Mesenchymal stem cell (in vitro differentiated cells and primary cell): ENCODE data around the gene STK10.
A peak's percentile ranks its signal among the peaks of the same experiment; 100 is the strongest.
"Not testable (repeated sequence)": the region's sequence is repeated elsewhere in the genome, so short reads cannot be mapped to it uniquely, and the experiment has no call there.

Source experiments
- DNase-seq: peaks from one replicate; pipeline ENCODE4 v3.0.0-alpha.2; 2013
- H2AFZ ChIP-seq: one replicate; pipeline ENCODE4 v1.6.1; 2013; ENCODE audit warnings: low read depth, mild to moderate bottlenecking, control low read depth, inconsistent platforms, low read length, moderate library complexity
- H2AK5ac ChIP-seq: 2 replicates; pipeline ENCODE4 v1.6.1; 2013; ENCODE audit warnings: low read length, moderate library complexity, mild to moderate bottlenecking, inconsistent platforms; ENCODE audit not compliant: severe bottlenecking
- H2BK120ac ChIP-seq: one replicate; pipeline ENCODE4 v1.6.1; 2013; ENCODE audit warnings: low read depth, mild to moderate bottlenecking, inconsistent platforms, low read length, moderate library complexity
- H2BK12ac ChIP-seq, 2 experiments: one replicate each; pipeline ENCODE4 v1.6.1; 2013; ENCODE audit warnings: inconsistent platforms in 2 of 2, low read length in 2 of 2, mild to moderate bottlenecking in 2 of 2, moderate library complexity in 2 of 2, control low read depth in 1 of 2
- H2BK15ac ChIP-seq: one replicate; pipeline ENCODE4 v1.6.1; 2013; ENCODE audit warnings: mild to moderate bottlenecking, low read depth, inconsistent platforms; ENCODE audit not compliant: poor library complexity, severe bottlenecking
- H2BK5ac ChIP-seq: 2 replicates; pipeline ENCODE4 v1.6.1; 2013; ENCODE audit warnings: low read depth, mild to moderate bottlenecking, low read length, control low read depth, inconsistent platforms; ENCODE audit not compliant: poor library complexity, severe bottlenecking
- H3K14ac ChIP-seq, 2 experiments: one replicate each; pipeline ENCODE4 v1.6.1; 2013; ENCODE audit warnings: inconsistent platforms in 2 of 2, low read length in 2 of 2, control low read depth in 1 of 2, mild to moderate bottlenecking in 1 of 2, moderate library complexity in 1 of 2
- H3K18ac ChIP-seq, 2 experiments: one replicate each; pipeline ENCODE4 v1.6.1; 2013; ENCODE audit warnings: inconsistent platforms in 2 of 2, low read length in 2 of 2, control low read depth in 1 of 2, low read depth in 1 of 2, mild to moderate bottlenecking in 1 of 2
- H3K23ac ChIP-seq, 2 experiments: one replicate each; pipeline ENCODE4 v1.6.1; 2013; ENCODE audit warnings: inconsistent platforms in 2 of 2, low read length in 2 of 2, mild to moderate bottlenecking in 2 of 2, moderate library complexity in 2 of 2, control low read depth in 1 of 2
- H3K27ac ChIP-seq: 2 replicates; pipeline ENCODE4 v1.5.1; 2013; ENCODE audit warnings: mild to moderate bottlenecking, moderate library complexity, low read length, control low read depth, inconsistent platforms; ENCODE audit not compliant: poor library complexity, severe bottlenecking
- H3K27me3 ChIP-seq, 2 experiments: 2 replicates each; pipeline versions ENCODE4 v1.6.1 to v1.7.0; 2013; ENCODE audit warnings: low read length in 2 of 2, mild to moderate bottlenecking in 2 of 2, moderate library complexity in 2 of 2, control low read depth in 1 of 2, inconsistent platforms in 1 of 2; ENCODE audit not compliant: control insufficient read depth in 1 of 2, insufficient read depth in 1 of 2
- H3K36me3 ChIP-seq, 2 experiments: 2 replicates each; pipeline versions ENCODE4 v1.6.1 to v1.7.0; 2013; ENCODE audit warnings: low read length in 2 of 2, control low read depth in 1 of 2, inconsistent platforms in 1 of 2, low read depth in 1 of 2, mild to moderate bottlenecking in 1 of 2; ENCODE audit not compliant: insufficient read depth in 2 of 2, control insufficient read depth in 1 of 2
- H3K4ac ChIP-seq, 2 experiments: one replicate each; pipeline ENCODE4 v1.6.1; 2013; ENCODE audit warnings: inconsistent platforms in 2 of 2, low read length in 2 of 2, mild to moderate bottlenecking in 2 of 2, moderate library complexity in 2 of 2, control low read depth in 1 of 2, low read depth in 1 of 2
- H3K4me1 ChIP-seq: 2 replicates; pipeline ENCODE4 v1.6.1; 2013; ENCODE audit warnings: low read depth, low read length, control low read depth; ENCODE audit not compliant: control insufficient read depth, insufficient read depth
- H3K4me2 ChIP-seq: 2 replicates; pipeline ENCODE4 v1.6.1; 2013; ENCODE audit warnings: low read length, mild to moderate bottlenecking, inconsistent platforms; ENCODE audit not compliant: poor library complexity, severe bottlenecking
- H3K4me3 ChIP-seq, 2 experiments: 2 replicates each; pipeline versions ENCODE4 v1.5.1 to v1.7.0; 2013; ENCODE audit warnings: low read length in 2 of 2, mild to moderate bottlenecking in 2 of 2, control low read depth in 1 of 2, low read depth in 1 of 2; ENCODE audit not compliant: insufficient read depth in 1 of 2
- H3K79me1 ChIP-seq: replicated peaks from 2 replicates; pipeline ENCODE4 v1.6.1; 2013; ENCODE audit warnings: mild to moderate bottlenecking, control low read depth, low read length, inconsistent platforms; ENCODE audit not compliant: poor library complexity, severe bottlenecking
- H3K9ac ChIP-seq: 2 replicates; pipeline ENCODE4 v1.7.0; 2013; ENCODE audit warnings: mild to moderate bottlenecking, low read length, moderate library complexity
- H3K9me3 ChIP-seq: 2 replicates; pipeline ENCODE4 v1.7.0; 2013; ENCODE audit warnings: mild to moderate bottlenecking, low read length; ENCODE audit not compliant: control insufficient read depth
- H4K8ac ChIP-seq: one replicate; pipeline ENCODE4 v1.6.1; 2013; ENCODE audit warnings: inconsistent platforms, mild to moderate bottlenecking, low read length, moderate library complexity
- H4K91ac ChIP-seq: one replicate; pipeline ENCODE4 v1.6.1; 2013; ENCODE audit warnings: mild to moderate bottlenecking, low read length, inconsistent platforms
- WGBS: methylation state at CpG from one replicate; pipeline ENCODE4 v1.1.7; 2013; ENCODE audit warnings: mixed read lengths; 5-methylcytosine and 5-hydroxymethylcytosine counted together

STK10 gene

GRCh38 chr5:172156541-172156994 lies 31.5 kb downstream of the STK10 start:
- peaks cover 32% of the 10 kb centered on the region for H3K79me1 ChIP-seq
- no peak overlapping the region for H2AK5ac ChIP-seq
- no peak overlapping the region for H3K14ac ChIP-seq
- H3K36me3 ChIP-seq, result peaks cover 27 to 44% of the 10 kb centered on the region in 2 experiments
- no peak overlapping the region for H2BK12ac ChIP-seq
- no peak overlapping the region for H3K27ac ChIP-seq
- DNase-seq, result no peak
- H3K9me3 ChIP-seq, result no peaks in the 10 kb centered on the region
- H3K4ac ChIP-seq, result no peak overlapping the region
- no peak overlapping the region for H4K8ac ChIP-seq
- no peaks in the 10 kb centered on the region for H3K27me3 ChIP-seq
- no peak overlapping the region for H2AFZ ChIP-seq
- H3K23ac ChIP-seq, result peak overlapping the region in 1 of 2 experiments; percentile 42
- H3K4me1 ChIP-seq, result peaks cover 4% of the 10 kb centered on the region
- WGBS, result 91% methylated on average over 13 of the region's 13 CpGs
- no peak overlapping the region for H4K91ac ChIP-seq
- peak overlapping the region in 1 of 2 experiments; percentile 20 for H3K4me3 ChIP-seq
- H3K18ac ChIP-seq, result no peak overlapping the region
- no peak overlapping the region for H2BK15ac ChIP-seq
- H2BK5ac ChIP-seq, result no peak overlapping the region
- H2BK120ac ChIP-seq, result no peak overlapping the region
- H3K9ac ChIP-seq, result no peak overlapping the region
- no peak overlapping the region for H3K4me2 ChIP-seq

GRCh38 chr5:172155101-172155500 lies 32.9 kb downstream of the STK10 start:
- not testable (repeated sequence) for H3K27me3 ChIP-seq, H2BK12ac ChIP-seq, H3K9ac ChIP-seq, H4K91ac ChIP-seq, H3K14ac ChIP-seq, H2BK120ac ChIP-seq, H3K27ac ChIP-seq, DNase-seq, H4K8ac ChIP-seq, H3K4me1 ChIP-seq, H2BK15ac ChIP-seq, H3K9me3 ChIP-seq, H3K23ac ChIP-seq, H3K18ac ChIP-seq, H3K4me2 ChIP-seq, H2AFZ ChIP-seq, H2BK5ac ChIP-seq, H2AK5ac ChIP-seq, H3K4ac ChIP-seq, H3K4me3 ChIP-seq
- H3K36me3 ChIP-seq, result peaks cover 28 to 44% of the 10 kb centered on the region in 2 experiments
- 94% methylated on average over 9 of the region's 9 CpGs for WGBS
- peaks cover 26% of the 10 kb centered on the region for H3K79me1 ChIP-seq

- Histone ChIP-seq H3K4me1 (peaks cover 12% of the 10 kb centered on the region), H2BK12ac (no peak overlapping the region), H3K9me3 (no peaks in the 10 kb centered on the region), H3K79me1 (peaks cover 32% of the 10 kb centered on the region), H3K18ac (no peak overlapping the region), H3K4me3 (no peak overlapping the region), H4K8ac (no peak overlapping the region), H3K9ac (no peak overlapping the region), H4K91ac (no peak overlapping the region), H3K4ac (no peak overlapping the region), H3K27ac (no peak overlapping the region), H3K36me3 (peaks cover 34 to 46% of the 10 kb centered on the region in 2 experiments), H2BK15ac (no peak overlapping the region), H3K27me3 (no peaks in the 10 kb centered on the region), H2AK5ac (no peak overlapping the region), H3K4me2 (no peak overlapping the region), H2BK120ac (no peak overlapping the region), H3K14ac (no peak overlapping the region), H2BK5ac (no peak overlapping the region), H2AFZ (no peak overlapping the region), H3K23ac (no peak overlapping the region)
- 86% methylated on average over 3 of the region's 3 CpGs for WGBS
- no peak for DNase-seq
Observed at GRCh38 chr5:172153695-172154094, 34.3 kb downstream of the STK10 start.

- H3K9me3 ChIP-seq, result no peaks in the 10 kb centered on the region
- H2BK5ac ChIP-seq, result no peak overlapping the region
- H2BK12ac ChIP-seq, result no peak overlapping the region
- H3K27ac ChIP-seq, result no peak overlapping the region
- no peak overlapping the region for H2BK120ac ChIP-seq
- no peak overlapping the region for H4K91ac ChIP-seq
- no peak overlapping the region for H2BK15ac ChIP-seq
- no peak overlapping the region for H3K9ac ChIP-seq
- H3K4me1 ChIP-seq, result peaks cover 22% of the 10 kb centered on the region
- H2AFZ ChIP-seq, result no peak overlapping the region
- no peak overlapping the region for H4K8ac ChIP-seq
- H3K4me3 ChIP-seq, result no peak overlapping the region
- no peak overlapping the region for H3K4ac ChIP-seq
- no peak overlapping the region for H3K18ac ChIP-seq
- H3K27me3 ChIP-seq, result no peaks in the 10 kb centered on the region
- no peak overlapping the region for H2AK5ac ChIP-seq
- H3K23ac ChIP-seq, result no peak overlapping the region
- H3K4me2 ChIP-seq, result no peak overlapping the region
- H3K79me1 ChIP-seq, result peaks cover 35% of the 10 kb centered on the region
- no peak for DNase-seq
- H3K14ac ChIP-seq, result no peak overlapping the region
- WGBS, result 97% methylated on average over 10 of the region's 10 CpGs
- H3K36me3 ChIP-seq, result peaks cover 45 to 55% of the 10 kb centered on the region in 2 experiments
Observed at GRCh38 chr5:172151661-172152210, 36.3 kb downstream of the STK10 start.
